ENCODE data around the gene SERPINA1. TPM values are rescaled to one million over a fixed set of nuclear protein-coding genes. Genes with fewer than 3 reads are reported as not detected.

The SERPINA1 gene
- total and polyA plus RNA-seq, 2 of the 13 experiments (the other 11 are each of a cell fraction or from before 2014, with no cell fraction given) = 3,266 to 11,015 TPM

DNA sequence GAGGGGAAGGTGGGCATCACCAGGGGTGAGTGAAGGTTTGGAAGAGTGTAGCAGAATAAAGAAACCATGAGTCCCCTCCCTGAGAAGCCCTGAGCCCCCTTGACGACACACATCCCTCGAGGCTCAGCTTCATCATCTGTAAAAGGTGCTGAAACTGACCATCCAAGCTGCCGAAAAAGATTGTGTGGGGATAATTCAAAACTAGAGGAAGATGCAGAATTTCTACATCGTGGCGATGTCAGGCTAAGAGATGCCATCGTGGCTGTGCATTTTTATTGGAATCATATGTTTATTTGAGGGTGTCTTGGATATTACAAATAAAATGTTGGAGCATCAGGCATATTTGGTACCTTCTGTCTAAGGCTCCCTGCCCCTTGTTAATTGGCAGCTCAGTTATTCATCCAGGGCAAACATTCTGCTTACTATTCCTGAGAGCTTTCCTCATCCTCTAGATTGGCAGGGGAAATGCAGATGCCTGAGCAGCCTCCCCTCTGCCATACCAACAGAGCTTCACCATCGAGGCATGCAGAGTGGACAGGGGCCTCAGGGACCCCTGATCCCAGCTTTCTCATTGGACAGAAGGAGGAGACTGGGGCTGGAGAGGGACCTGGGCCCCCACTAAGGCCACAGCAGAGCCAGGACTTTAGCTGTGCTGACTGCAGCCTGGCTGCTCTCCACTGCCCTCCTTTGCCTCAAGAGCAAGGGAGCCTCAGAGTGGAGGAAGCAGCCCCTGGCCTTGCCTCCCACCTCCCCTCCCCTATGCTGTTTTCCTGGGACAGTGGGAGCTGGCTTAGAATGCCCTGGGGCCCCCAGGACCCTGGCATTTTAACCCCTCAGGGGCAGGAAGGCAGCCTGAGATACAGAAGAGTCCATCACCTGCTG, 7.0 kb downstream of the SERPINA1 start (continued):
- TF ChIP-seq, protein P1, sequence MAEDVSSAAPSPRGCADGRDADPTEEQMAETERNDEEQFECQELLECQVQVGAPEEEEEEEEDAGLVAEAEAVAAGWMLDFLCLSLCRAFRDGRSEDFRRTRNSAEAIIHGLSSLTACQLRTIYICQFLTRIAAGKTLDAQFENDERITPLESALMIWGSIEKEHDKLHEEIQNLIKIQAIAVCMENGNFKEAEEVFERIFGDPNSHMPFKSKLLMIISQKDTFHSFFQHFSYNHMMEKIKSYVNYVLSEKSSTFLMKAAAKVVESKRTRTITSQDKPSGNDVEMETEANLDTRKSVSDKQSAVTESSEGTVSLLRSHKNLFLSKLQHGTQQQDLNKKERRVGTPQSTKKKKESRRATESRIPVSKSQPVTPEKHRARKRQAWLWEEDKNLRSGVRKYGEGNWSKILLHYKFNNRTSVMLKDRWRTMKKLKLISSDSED (CRISPR knock-in tag; IDR thresholded peaks at IDR 0.05) = no peak
- TF ChIP-seq ZNF143 (CRISPR knock-in tag; IDR thresholded peaks at IDR 0.05) = no peak
- TF ChIP-seq, protein P2, sequence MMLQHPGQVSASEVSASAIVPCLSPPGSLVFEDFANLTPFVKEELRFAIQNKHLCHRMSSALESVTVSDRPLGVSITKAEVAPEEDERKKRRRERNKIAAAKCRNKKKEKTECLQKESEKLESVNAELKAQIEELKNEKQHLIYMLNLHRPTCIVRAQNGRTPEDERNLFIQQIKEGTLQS (CRISPR knock-in tag; IDR thresholded peaks at IDR 0.05) = no peak
- peak; percentile 3; the same call in 1 of the 2 replicates for TF ChIP-seq PAF1 (CRISPR knock-in tag; IDR thresholded peaks at IDR 0.05)
- TF ChIP-seq ZNF33B (CRISPR knock-in tag; IDR thresholded peaks at IDR 0.05) = 0 out of 2 replicates have a peak, but pooled peaks have one; percentile 54
- peak; percentile 70 for TF ChIP-seq POLR2G (IDR thresholded peaks at IDR 0.05; ENCODE audit: low read depth, low read length)
- TF ChIP-seq ZNF672 (CRISPR knock-in tag; IDR thresholded peaks at IDR 0.05) = no peak
- 0 out of 2 replicates have a peak, but pooled peaks have one; percentile 58 for TF ChIP-seq POLR2AphosphoS2 (IDR thresholded peaks at IDR 0.05; ENCODE audit: low read depth, low read length)
- 0 out of 2 replicates have a peak, but pooled peaks have one; percentile 12 for TF ChIP-seq IRF2 (CRISPR knock-in tag; IDR thresholded peaks at IDR 0.05)
- TF ChIP-seq AGO2 (optimal IDR thresholded peaks at IDR 0.05; ENCODE audit: low read depth, low read length) = peak; percentile 95
- TF ChIP-seq, protein P3, sequence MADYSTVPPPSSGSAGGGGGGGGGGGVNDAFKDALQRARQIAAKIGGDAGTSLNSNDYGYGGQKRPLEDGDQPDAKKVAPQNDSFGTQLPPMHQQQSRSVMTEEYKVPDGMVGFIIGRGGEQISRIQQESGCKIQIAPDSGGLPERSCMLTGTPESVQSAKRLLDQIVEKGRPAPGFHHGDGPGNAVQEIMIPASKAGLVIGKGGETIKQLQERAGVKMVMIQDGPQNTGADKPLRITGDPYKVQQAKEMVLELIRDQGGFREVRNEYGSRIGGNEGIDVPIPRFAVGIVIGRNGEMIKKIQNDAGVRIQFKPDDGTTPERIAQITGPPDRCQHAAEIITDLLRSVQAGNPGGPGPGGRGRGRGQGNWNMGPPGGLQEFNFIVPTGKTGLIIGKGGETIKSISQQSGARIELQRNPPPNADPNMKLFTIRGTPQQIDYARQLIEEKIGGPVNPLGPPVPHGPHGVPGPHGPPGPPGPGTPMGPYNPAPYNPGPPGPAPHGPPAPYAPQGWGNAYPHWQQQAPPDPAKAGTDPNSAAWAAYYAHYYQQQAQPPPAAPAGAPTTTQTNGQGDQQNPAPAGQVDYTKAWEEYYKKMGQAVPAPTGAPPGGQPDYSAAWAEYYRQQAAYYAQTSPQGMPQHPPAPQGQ (CRISPR knock-in tag; IDR thresholded peaks at IDR 0.05; ENCODE audit: borderline replicate concordance) = 0 out of 2 replicates have a peak, but pooled peaks have one; percentile 23
- no peak for TF ChIP-seq RFX3 (CRISPR knock-in tag; IDR thresholded peaks at IDR 0.05)
- TF ChIP-seq HNRNPH1 (optimal IDR thresholded peaks at IDR 0.05; ENCODE audit: low read depth, low read length) = peak; percentile 85
- no peak for TF ChIP-seq NFATC3 (CRISPR knock-in tag; IDR thresholded peaks at IDR 0.05)
- TF ChIP-seq, protein P4, sequence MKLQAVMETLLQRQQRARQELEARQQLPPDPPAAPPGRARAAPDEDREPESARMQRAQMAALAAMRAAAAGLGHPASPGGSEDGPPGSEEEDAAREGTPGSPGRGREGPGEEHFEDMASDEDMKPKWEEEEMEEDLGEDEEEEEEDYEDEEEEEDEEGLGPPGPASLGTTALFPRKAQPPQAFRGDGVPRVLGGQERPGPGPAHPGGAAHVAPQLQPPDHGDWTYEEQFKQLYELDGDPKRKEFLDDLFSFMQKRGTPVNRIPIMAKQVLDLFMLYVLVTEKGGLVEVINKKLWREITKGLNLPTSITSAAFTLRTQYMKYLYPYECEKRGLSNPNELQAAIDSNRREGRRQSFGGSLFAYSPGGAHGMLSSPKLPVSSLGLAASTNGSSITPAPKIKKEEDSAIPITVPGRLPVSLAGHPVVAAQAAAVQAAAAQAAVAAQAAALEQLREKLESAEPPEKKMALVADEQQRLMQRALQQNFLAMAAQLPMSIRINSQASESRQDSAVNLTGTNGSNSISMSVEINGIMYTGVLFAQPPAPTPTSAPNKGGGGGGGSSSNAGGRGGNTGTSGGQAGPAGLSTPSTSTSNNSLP (IDR thresholded peaks at IDR 0.05; ENCODE audit: low read depth, low read length) = no peak
- peak; percentile 96 for TF ChIP-seq RBM22 (optimal IDR thresholded peaks at IDR 0.05; ENCODE audit: low read length)
- TF ChIP-seq ZNF367 (CRISPR knock-in tag; IDR thresholded peaks at IDR 0.05; ENCODE audit: borderline replicate concordance) = no peak
- no peak for TF ChIP-seq ZNF326 (CRISPR knock-in tag; IDR thresholded peaks at IDR 0.05; ENCODE audit: borderline replicate concordance)
- TF ChIP-seq, protein P5, sequence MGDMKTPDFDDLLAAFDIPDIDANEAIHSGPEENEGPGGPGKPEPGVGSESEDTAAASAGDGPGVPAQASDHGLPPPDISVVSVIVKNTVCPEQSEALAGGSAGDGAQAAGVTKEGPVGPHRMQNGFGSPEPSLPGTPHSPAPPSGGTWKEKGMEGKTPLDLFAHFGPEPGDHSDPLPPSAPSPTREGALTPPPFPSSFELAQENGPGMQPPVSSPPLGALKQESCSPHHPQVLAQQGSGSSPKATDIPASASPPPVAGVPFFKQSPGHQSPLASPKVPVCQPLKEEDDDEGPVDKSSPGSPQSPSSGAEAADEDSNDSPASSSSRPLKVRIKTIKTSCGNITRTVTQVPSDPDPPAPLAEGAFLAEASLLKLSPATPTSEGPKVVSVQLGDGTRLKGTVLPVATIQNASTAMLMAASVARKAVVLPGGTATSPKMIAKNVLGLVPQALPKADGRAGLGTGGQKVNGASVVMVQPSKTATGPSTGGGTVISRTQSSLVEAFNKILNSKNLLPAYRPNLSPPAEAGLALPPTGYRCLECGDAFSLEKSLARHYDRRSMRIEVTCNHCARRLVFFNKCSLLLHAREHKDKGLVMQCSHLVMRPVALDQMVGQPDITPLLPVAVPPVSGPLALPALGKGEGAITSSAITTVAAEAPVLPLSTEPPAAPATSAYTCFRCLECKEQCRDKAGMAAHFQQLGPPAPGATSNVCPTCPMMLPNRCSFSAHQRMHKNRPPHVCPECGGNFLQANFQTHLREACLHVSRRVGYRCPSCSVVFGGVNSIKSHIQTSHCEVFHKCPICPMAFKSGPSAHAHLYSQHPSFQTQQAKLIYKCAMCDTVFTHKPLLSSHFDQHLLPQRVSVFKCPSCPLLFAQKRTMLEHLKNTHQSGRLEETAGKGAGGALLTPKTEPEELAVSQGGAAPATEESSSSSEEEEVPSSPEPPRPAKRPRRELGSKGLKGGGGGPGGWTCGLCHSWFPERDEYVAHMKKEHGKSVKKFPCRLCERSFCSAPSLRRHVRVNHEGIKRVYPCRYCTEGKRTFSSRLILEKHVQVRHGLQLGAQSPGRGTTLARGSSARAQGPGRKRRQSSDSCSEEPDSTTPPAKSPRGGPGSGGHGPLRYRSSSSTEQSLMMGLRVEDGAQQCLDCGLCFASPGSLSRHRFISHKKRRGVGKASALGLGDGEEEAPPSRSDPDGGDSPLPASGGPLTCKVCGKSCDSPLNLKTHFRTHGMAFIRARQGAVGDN (CRISPR knock-in tag; IDR thresholded peaks at IDR 0.05) = peak; percentile 30; the same call in 1 of the 2 replicates
- TF ChIP-seq SMARCE1 (IDR thresholded peaks at IDR 0.05; ENCODE audit: borderline replicate concordance) = no peak
